ENCODE measurements around the gene ATL3. TPM values are rescaled to one million over a fixed set of nuclear protein-coding genes. Genes with fewer than 3 reads are reported as not detected.

The ATL3 gene
- total RNA-seq, 1 donor from 2014 or later, result 13.4 TPM

DNA sequence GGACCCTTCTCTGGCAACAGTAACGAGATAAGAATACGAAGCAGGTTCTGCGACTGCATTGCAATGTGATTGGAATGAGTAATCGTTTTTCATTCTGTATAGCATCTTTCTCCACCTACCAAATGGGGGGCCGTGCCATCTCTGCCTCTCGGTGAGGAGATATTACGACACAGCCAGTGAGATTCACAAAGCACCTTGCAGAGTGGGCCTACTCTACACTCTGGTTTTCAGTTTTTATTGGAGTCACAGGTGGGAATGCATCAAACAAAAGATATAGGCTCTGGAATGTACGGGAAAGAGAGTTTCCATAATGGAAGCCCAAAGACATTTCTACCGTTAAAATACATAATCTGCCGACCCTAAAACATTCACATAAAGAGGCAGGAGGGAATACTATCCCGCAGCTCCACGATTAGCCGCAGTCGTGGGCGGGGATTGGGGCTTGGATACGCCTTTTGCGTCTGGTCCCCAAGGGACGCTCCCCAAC is 9.7 kb upstream of the ATL3 start:
- peaks cover 44% of the 10 kb centered on the region for H3K4me1 ChIP-seq
- H3K9me3 ChIP-seq (replicated peaks), result no peaks in the 10 kb centered on the region
- TF ChIP-seq, protein P1, sequence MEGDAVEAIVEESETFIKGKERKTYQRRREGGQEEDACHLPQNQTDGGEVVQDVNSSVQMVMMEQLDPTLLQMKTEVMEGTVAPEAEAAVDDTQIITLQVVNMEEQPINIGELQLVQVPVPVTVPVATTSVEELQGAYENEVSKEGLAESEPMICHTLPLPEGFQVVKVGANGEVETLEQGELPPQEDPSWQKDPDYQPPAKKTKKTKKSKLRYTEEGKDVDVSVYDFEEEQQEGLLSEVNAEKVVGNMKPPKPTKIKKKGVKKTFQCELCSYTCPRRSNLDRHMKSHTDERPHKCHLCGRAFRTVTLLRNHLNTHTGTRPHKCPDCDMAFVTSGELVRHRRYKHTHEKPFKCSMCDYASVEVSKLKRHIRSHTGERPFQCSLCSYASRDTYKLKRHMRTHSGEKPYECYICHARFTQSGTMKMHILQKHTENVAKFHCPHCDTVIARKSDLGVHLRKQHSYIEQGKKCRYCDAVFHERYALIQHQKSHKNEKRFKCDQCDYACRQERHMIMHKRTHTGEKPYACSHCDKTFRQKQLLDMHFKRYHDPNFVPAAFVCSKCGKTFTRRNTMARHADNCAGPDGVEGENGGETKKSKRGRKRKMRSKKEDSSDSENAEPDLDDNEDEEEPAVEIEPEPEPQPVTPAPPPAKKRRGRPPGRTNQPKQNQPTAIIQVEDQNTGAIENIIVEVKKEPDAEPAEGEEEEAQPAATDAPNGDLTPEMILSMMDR (IDR thresholded peaks at IDR 0.05; ENCODE audit: borderline replicate concordance), result no peak
- peak overlapping the region; percentile 94 for H3K27ac ChIP-seq (replicated peaks)
- intact Hi-C loops (cut with micrococcal nuclease), result no loop called here
- no peak for DNase-seq
- H3K27me3 ChIP-seq (ENCODE audit: low read depth), result no peaks in the 10 kb centered on the region
- peak overlapping the region; percentile 81 for H3K4me3 ChIP-seq
- no peaks in the 10 kb centered on the region for H3K36me3 ChIP-seq

DNA sequence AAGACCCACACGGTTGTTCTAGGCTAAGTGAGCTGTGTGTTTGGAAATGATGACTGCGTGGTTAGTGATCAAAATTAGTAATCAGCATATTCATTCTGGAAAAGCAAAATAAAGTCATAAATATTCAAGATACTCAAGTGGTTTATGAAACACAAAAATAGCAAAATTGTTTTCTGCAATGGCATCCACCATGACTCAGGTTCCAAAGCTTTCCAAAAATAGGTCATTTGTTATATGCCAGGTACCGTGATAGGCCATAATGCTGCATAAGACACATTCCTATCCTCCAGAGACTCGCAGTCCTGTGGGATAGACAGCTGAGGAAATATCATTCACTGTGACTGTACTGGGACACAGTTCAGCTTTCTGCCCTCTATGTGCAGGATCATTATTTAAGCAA is 2.4 kb upstream of the ATL3 start:
- no peaks in the 10 kb centered on the region for H3K36me3 ChIP-seq
- no peaks in the 10 kb centered on the region for H3K27me3 ChIP-seq (ENCODE audit: low read depth)
- DNase-seq, result no peak
- peak overlapping the region; percentile 55 for H3K27ac ChIP-seq (replicated peaks)
- intact Hi-C loops (cut with micrococcal nuclease), result no loop called here
- TF ChIP-seq, protein P1 (IDR thresholded peaks at IDR 0.05; ENCODE audit: borderline replicate concordance), result no peak
- peaks cover 48% of the 10 kb centered on the region for H3K4me1 ChIP-seq
- H3K9me3 ChIP-seq (replicated peaks), result no peaks in the 10 kb centered on the region
- H3K4me3 ChIP-seq, result no peak overlapping the region

DNA sequence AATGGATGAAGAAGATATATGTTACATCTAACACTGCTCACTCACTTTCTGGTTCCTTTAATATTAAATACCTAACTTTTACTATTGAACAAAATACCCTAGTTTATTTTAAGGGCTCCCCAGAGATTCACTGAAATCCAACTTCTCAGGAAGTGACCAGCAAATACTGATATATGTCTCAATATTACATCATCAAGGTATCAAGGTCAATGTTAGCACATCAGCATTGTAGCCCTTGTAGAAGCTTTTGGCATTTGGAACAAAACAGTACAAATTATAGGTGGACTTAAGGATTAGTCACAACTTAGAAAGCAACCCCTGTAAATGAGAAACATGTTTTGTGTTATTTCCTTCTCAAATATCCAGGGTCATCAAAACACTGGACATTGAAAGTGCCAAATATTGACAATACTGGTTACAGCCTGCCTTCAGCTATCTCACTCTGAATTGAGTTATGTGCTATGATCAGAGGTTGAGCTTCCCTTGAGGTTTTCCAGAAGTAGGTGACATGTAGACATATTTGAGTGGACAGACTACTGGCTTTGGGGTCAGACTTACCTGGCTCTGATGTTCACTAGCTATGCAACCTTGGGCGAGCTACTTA is 1.9 kb upstream of the ATL3 start:
- H3K27me3 ChIP-seq (ENCODE audit: low read depth), result no peaks in the 10 kb centered on the region
- TF ChIP-seq, protein P1 (IDR thresholded peaks at IDR 0.05; ENCODE audit: borderline replicate concordance), result no peak
- H3K27ac ChIP-seq (replicated peaks), result peak overlapping the region; percentile 55
- peaks cover 53% of the 10 kb centered on the region for H3K4me1 ChIP-seq
- intact Hi-C loops (cut with micrococcal nuclease), result no loop called here
- no peak for DNase-seq
- H3K36me3 ChIP-seq, result no peaks in the 10 kb centered on the region
- no peak overlapping the region for H3K4me3 ChIP-seq
- no peaks in the 10 kb centered on the region for H3K9me3 ChIP-seq (replicated peaks)

DNA sequence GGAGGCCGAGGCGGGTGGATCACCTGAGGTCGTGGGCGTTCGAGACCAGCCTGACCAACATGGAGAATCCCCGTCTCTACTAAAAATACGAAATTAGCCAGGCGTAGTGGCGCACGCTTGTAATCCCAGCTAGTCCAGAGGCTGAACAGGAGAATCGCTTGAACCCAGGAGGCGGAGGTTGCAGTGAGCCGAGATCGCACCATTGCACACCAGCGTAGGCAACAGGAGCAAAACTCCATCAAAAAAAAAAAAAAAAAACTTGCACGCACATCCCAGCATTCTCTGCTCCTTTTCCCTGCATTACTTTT is 934 bp upstream of the ATL3 start:
- TF ChIP-seq, protein P1 (IDR thresholded peaks at IDR 0.05; ENCODE audit: borderline replicate concordance), result no peak
- H3K27ac ChIP-seq (replicated peaks), result peak overlapping the region; percentile 99
- intact Hi-C loops (cut with micrococcal nuclease), result no loop called here
- peak overlapping the region; percentile 100 for H3K4me3 ChIP-seq
- no peaks in the 10 kb centered on the region for H3K36me3 ChIP-seq
- no peaks in the 10 kb centered on the region for H3K27me3 ChIP-seq (ENCODE audit: low read depth)
- H3K4me1 ChIP-seq, result peaks cover 62% of the 10 kb centered on the region
- H3K9me3 ChIP-seq (replicated peaks), result no peaks in the 10 kb centered on the region
- no peak for DNase-seq

DNA sequence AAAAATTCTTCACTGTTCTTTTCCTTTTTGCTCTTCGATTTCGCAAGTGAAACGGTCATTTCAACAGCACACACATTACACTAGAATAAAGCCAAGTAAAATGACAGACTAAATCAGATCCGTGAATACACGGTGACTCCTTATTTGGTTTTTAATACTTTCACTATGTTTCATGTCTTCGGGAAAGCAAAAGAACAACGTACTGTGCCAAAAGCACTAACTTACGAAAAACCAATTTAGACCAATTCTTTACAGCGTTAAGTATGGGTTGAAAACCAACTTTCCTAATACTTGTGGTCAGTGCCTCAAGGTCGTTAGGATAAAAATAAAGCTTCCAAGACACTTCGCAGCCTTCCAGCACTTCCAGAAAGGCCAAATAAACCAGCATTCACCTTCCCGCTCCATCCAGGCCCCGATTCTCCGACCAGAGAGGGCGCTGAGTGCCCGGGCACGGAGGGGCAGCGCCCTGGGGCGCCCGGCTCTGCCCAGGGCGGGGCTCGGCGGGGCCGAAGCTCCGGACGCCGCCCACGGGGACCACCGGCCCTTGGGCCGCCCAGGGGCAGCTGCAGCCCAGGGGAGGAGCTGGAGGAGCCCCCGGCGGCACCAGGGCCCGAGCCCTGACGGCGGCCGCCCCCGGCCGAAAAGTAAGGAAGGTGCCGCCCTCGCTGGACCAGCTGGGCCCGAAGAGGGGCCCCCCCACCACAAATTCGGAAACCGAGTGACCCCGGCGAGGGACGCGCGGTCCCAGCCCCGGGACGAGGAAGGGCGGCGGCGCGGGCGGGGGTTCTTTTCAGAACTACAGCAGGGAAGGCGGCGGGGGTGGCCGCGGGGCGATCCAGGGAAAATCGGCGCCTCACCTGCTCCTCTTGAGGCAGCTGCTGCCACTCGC is 499 bp downstream of the ATL3 start:
- Histone ChIP-seq H3K9me3 (replicated peaks) (no peaks in the 10 kb centered on the region), H3K36me3 (no peaks in the 10 kb centered on the region), H3K4me1 (peaks cover 74% of the 10 kb centered on the region), H3K27me3 (ENCODE audit: low read depth) (no peaks in the 10 kb centered on the region), H3K4me3 (peak overlapping the region; percentile 100), H3K27ac (replicated peaks) (peak overlapping the region; percentile 99)
- intact Hi-C loops (cut with micrococcal nuclease), result no loop called here
- DNase-seq, result peak; percentile 59
- TF ChIP-seq, protein P1 (IDR thresholded peaks at IDR 0.05; ENCODE audit: borderline replicate concordance), result peak; percentile 54
